Stomach (tissue), 4 donors: Measurements from ENCODE around the gene HADH.

Experiments used
- POLR2AphosphoS5 ChIP-seq, 3 donors: sonication (generic); formaldehyde crosslinking; IDR thresholded peaks; one replicate each; pipeline ENCODE4 v1.6.1; 2016; ENCODE audit warnings: antibody characterized with exemption in 3 of 3
- TF ChIP-seq, protein P1 (sequence below), 7 experiments: fragments of 450-650 bp in 4 of 7; fragments of 200-600 bp in 3 of 7; sonication (generic) in 3 of 7; IDR thresholded peaks; one replicate each; pipeline ENCODE4 v1.5.1; 2016 to 2019; ENCODE audit warnings: antibody characterized with exemption in 7 of 7, control low read depth in 2 of 7, mild to moderate bottlenecking in 1 of 7

DNA sequence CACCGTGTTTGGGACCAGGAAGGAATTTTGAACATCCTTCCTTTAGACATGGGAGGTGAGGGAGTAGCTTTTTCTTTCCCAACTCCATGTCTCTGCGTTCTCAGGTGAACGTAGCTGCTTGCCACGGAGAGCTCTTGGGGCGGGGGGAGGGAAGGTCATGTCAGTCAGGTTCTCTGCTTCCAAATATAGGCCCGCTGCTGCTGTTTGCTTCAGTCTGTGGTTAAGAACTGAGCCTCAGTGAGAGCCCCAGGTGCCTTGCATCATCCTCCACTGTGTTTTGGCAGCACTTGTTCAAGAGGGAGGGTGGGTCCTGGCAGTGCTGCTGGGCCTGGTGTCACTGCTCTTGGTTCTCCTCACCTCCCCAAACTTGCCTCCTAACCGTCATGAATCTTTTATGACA, 46.5 kb downstream of the HADH start:
- TF ChIP-seq, protein P1, sequence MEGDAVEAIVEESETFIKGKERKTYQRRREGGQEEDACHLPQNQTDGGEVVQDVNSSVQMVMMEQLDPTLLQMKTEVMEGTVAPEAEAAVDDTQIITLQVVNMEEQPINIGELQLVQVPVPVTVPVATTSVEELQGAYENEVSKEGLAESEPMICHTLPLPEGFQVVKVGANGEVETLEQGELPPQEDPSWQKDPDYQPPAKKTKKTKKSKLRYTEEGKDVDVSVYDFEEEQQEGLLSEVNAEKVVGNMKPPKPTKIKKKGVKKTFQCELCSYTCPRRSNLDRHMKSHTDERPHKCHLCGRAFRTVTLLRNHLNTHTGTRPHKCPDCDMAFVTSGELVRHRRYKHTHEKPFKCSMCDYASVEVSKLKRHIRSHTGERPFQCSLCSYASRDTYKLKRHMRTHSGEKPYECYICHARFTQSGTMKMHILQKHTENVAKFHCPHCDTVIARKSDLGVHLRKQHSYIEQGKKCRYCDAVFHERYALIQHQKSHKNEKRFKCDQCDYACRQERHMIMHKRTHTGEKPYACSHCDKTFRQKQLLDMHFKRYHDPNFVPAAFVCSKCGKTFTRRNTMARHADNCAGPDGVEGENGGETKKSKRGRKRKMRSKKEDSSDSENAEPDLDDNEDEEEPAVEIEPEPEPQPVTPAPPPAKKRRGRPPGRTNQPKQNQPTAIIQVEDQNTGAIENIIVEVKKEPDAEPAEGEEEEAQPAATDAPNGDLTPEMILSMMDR (IDR thresholded peaks at IDR 0.05) = no peak
- no peak for TF ChIP-seq POLR2AphosphoS5 (IDR thresholded peaks at IDR 0.05)
